Breast epithelium (tissue), 3 donors: Measurements from ENCODE around the gene MUC12.

Experiments
- CTCF ChIP-seq, 3 donors: fragments of 450-650 bp; IDR thresholded peaks; one replicate each; pipeline ENCODE4 v1.5.1; 2016 to 2017; ENCODE audit warnings: antibody characterized with exemption in 3 of 3, mild to moderate bottlenecking in 3 of 3, moderate library complexity in 3 of 3
- POLR2A ChIP-seq: fragments of 450-650 bp; IDR thresholded peaks from one replicate; pipeline ENCODE4 v1.6.1; 2016; ENCODE audit warnings: antibody characterized with exemption, mild to moderate bottlenecking, moderate library complexity

GRCh38 chr7:100965723-100966541, 3.4 kb upstream of the MUC12 start:
- TF ChIP-seq POLR2A (no peak), CTCF (IDR thresholded peaks at IDR 0.05) (peak in 2 of 3 donors; percentile 31 to 47)
